Heart left ventricle (tissue), 16 donors: ENCODE results near the gene STARD3. TPM values are rescaled to one million over a fixed set of nuclear protein-coding genes. Genes with fewer than 3 reads are reported as not detected.
A peak's percentile ranks its signal among the peaks of the same experiment; 100 is the strongest.

Experiments
- ATAC-seq, 4 donors: fragments of 200-7000 bp; cut with Tn5 transposase; one replicate each; pipeline ENCODE4 v1.9.1; 2020 to 2022; ENCODE audit warnings: moderate library complexity in 4 of 4, mild to moderate bottlenecking in 3 of 4, moderate number of reproducible peaks in 1 of 4
- DNase-seq, 5 donors: peaks; one replicate each; pipeline ENCODE4 v3.0.0-alpha.2; 2020
- H3K27ac ChIP-seq, 12 donors: fragments of 200-600 bp; sonication (generic) in 4 of 12; one replicate each; pipeline versions ENCODE4 v1.5.0 to v1.8.0; 2016 to 2022; ENCODE audit warnings: mild to moderate bottlenecking in 2 of 12
- H3K27me3 ChIP-seq, 9 donors: fragments of 200-600 bp; sonication (generic) in 2 of 9; one replicate each; pipeline versions ENCODE4 v1.5.1 to v1.8.0; 2016 to 2022; ENCODE audit warnings: mild to moderate bottlenecking in 3 of 9
- H3K36me3 ChIP-seq, 9 donors: fragments of 200-600 bp; sonication (generic) in 2 of 9; one replicate each; pipeline versions ENCODE4 v1.5.0 to v1.8.0; 2018 to 2022; ENCODE audit warnings: mild to moderate bottlenecking in 2 of 9
- H3K4me1 ChIP-seq, 12 donors: fragments of 200-600 bp; sonication (generic) in 4 of 12; one replicate each; pipeline versions ENCODE4 v1.5.0 to v1.8.0; 2016 to 2022; ENCODE audit warnings: mild to moderate bottlenecking in 3 of 12
- H3K4me3 ChIP-seq, 12 donors: fragments of 200-600 bp; sonication (generic) in 4 of 12; one replicate each; pipeline versions ENCODE4 v1.5.0 to v1.8.0; 2017 to 2022; ENCODE audit warnings: mild to moderate bottlenecking in 9 of 12, moderate library complexity in 4 of 12
- H3K9me3 ChIP-seq, 12 donors: fragments of 200-600 bp; sonication (generic) in 4 of 12; one replicate each; pipeline versions ENCODE4 v1.5.0 to v1.8.0; 2016 to 2022; ENCODE audit warnings: mild to moderate bottlenecking in 1 of 12
- CTCF ChIP-seq, 12 donors: fragments of 200-600 bp; sonication (generic) in 4 of 12; IDR thresholded peaks; one replicate each; pipeline versions ENCODE4 v1.5.0 to v1.8.0; 2018 to 2022; ENCODE audit warnings: antibody characterized with exemption in 12 of 12, mild to moderate bottlenecking in 5 of 12
- POLR2A ChIP-seq, 2 donors: fragments of 450-650 bp; IDR thresholded peaks; one replicate each; pipeline ENCODE4 v1.6.1; 2017; ENCODE audit warnings: antibody characterized with exemption in 2 of 2, mild to moderate bottlenecking in 2 of 2, moderate library complexity in 2 of 2
- WGBS, 4 donors: extraction: QIAGEN DNeasy Blood & Tissue Kit in 2 of 4; methylation state at CpG; one replicate each; pipeline versions ENCODE4 v1.1.5 to v1.1.7; 2013 to 2018; 5-methylcytosine and 5-hydroxymethylcytosine counted together
- intact Hi-C, 10 donors: fragments of 100-400 bp; cut with DNase I; formaldehyde crosslinking; loops; one replicate each; pipeline versions ENCODE4 v1.11.1 to v1.14.2; 2022
- polyA plus RNA-seq, 2 donors: library from polyadenylated mRNA; stranded (reverse); fragments of 200-250 nt; gene quantifications; one replicate each; pipeline ENCODE4 v1.2.3, GENCODE V29; 2013
- total RNA-seq, 9 donors: library from RNA; depleted of rRNA in 2 of 9; stranded (reverse); fragments of >200 nt in 2 of 9; fragmentation: NEBNext Ultra II Directional in 3 of 9; extraction: Animal tissue kit (Norgen Biotek cat#: 25700) in 3 of 9; gene quantifications; one replicate each; pipeline versions ENCODE4 v1.1.0 to v1.2.4, GENCODE V29; 2016 to 2023
- donor health status: ischemic (EF 13 %, LVEDD 7.1; RV severe dilation, severe dysfunction).
- donor health status: healthy with polysubstance abuse.
- donor health status: DM: no; HTN: yes; CAD: no.
- donor health status: DM: no; HTN: no; CAD: no.
- donor health status: ischemic (EF 25% LVEDD 6.9; RV normal size, moderate dysfunction).
- donor health status: ischemic (EF 25% LVEDD 5.7; RV mildly dilated, moderate dysfunction).
- donor health status: healthy.
- donor health status: DM: yes; HTN: yes; CAD: no.
- donor health status: ischemic (EF 35%, LVEDD 5.7; RV mildly dilated, moderate dysfunction).
- donor health status: nonischemic (EF 11% LVEDD 7.7; RV severe dilation, severe dysfunction).
- donor health status: DM: yes; HTN: yes; CAD: no.
- donor health status: PGD.
- donor health status: ischemic (EF 29% LVEDD 5.4; RV normal size, mild dysfunction).
- donor health status: nonischemic (EF 23%, LVEDD 6.1; RV moderate dilation, normal function).

Gene STARD3
- total and polyA plus RNA-seq, 11 donors, result 14.1 to 57.2 (median 24.2) TPM

DNA sequence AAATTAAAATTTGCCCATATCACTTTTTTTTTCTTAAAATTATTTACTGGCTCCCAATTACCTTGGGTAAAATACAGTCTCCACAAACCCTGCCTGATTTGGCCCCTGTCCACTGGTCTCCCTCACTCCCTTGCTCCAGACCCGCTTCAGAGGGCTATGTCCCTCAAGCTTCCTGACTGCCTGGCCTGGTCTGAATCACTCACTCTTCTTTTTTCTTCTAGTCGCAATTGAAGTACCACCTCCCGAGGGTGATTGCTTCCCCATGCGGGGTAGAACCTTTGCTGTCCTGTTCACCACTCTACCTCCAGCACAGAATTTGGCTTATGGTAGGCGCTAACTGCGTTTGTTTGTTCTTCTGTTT lies 51.5 kb downstream of the STARD3 start:
- DNase-seq (peak in 1 of 5 donors; percentile 26), ATAC-seq (peak in 1 of 4 donors; percentile 18)
- peaks cover 0 to 18% (median 11%) of the 10 kb centered on the region in 9 donors for H3K36me3 ChIP-seq
- peaks cover 0 to 18% (median 12%) of the 10 kb centered on the region in 12 donors for H3K4me1 ChIP-seq
- H3K4me3 ChIP-seq, result peak overlapping the region; percentile 31 to 95 (median 75)
- 19 to 25% (median 22%) methylated on average over 6 of the region's 6 CpGs for WGBS, 4 donors
- H3K27me3 ChIP-seq, result no peaks in the 10 kb centered on the region
- intact Hi-C loops, result loop anchor here in 3 of 10 donors (5.0 kb wide), 3 partner anchors 39 to 64 kb away; partner anchors contain the start of gene MIEN1 (in 2 of the 3)
- H3K9me3 ChIP-seq, result no peaks in the 10 kb centered on the region
- no peak for TF ChIP-seq CTCF (IDR thresholded peaks at IDR 0.05)
- TF ChIP-seq POLR2A (IDR thresholded peaks at IDR 0.05), result no peak
- H3K27ac ChIP-seq, result peak overlapping the region in 11 of 12 donors; percentile 84 to 99 (median 91)

GRCh38 chr17:39688945-39689344 lies 52.0 kb downstream of the STARD3 start:
- H3K27me3 ChIP-seq, result no peaks in the 10 kb centered on the region
- intact Hi-C loops, result loop anchor here in 3 of 10 donors (5.0 kb wide), 3 partner anchors 38 to 63 kb away; partner anchors contain the start of gene MIEN1 (in 2 of the 3)
- 37 to 49% (median 45%) methylated on average over 3 of the region's 3 CpGs for WGBS, 4 donors
- no peak overlapping the region for H3K27ac ChIP-seq
- H3K4me3 ChIP-seq, result peak overlapping the region in 7 of 12 donors; percentile 61 to 95 (median 77)
- H3K36me3 ChIP-seq, result peaks cover 0 to 17% (median 7%) of the 10 kb centered on the region in 9 donors
- no peaks in the 10 kb centered on the region for H3K9me3 ChIP-seq
- no peak for ATAC-seq
- DNase-seq, result peak in 1 of 5 donors; percentile 7
- H3K4me1 ChIP-seq, result peaks cover 0 to 18% (median 12%) of the 10 kb centered on the region in 12 donors
- TF ChIP-seq CTCF (IDR thresholded peaks at IDR 0.05), result no peak
- TF ChIP-seq POLR2A (IDR thresholded peaks at IDR 0.05), result no peak

DNA sequence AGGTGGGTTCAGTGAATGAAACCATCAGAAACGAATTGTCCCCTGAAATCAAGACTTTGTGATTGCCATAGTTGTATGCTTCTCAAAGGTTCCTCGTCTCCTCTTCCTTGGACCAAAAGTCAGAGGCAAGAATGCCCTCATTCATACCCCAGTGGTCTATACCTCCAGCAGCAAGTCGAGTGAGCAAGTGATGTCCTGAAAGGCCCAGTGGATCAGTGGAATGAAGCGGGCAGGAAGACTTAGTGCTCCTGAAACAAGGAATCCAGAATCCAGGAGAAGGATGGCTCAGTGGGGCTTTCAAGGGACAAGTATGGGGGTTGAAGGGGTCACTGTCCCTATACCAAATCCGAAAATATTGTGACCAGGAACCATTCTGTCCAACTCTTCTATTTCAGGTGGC lies 57.6 kb downstream of the STARD3 start:
- DNase-seq (no peak), ATAC-seq (no peak)
- H3K27ac ChIP-seq, result no peak overlapping the region
- no peak overlapping the region for H3K4me3 ChIP-seq
- no peaks in the 10 kb centered on the region for H3K9me3 ChIP-seq
- intact Hi-C loops, result no loop called here
- peaks cover 0 to 3% (median 0%) of the 10 kb centered on the region in 9 donors for H3K27me3 ChIP-seq
- H3K36me3 ChIP-seq, result peaks cover 0 to 6% (median 0%) of the 10 kb centered on the region in 9 donors
- TF ChIP-seq POLR2A (IDR thresholded peaks at IDR 0.05) (no peak), CTCF (IDR thresholded peaks at IDR 0.05) (no peak)
- WGBS, 4 donors, result 85 to 90% (median 87%) methylated on average over 5 of the region's 5 CpGs
- H3K4me1 ChIP-seq, result peaks cover 0 to 8% (median 0%) of the 10 kb centered on the region in 12 donors

- Histone ChIP-seq H3K27ac (no peak overlapping the region), H3K4me3 (no peak overlapping the region), H3K36me3 (peaks cover 0 to 6% (median 0%) of the 10 kb centered on the region in 9 donors), H3K4me1 (peaks cover 0 to 8% (median 0%) of the 10 kb centered on the region in 12 donors), H3K27me3 (peaks cover 0 to 8% (median 0%) of the 10 kb centered on the region in 9 donors), H3K9me3 (no peaks in the 10 kb centered on the region)
- no peak for DNase-seq
- intact Hi-C loops, result loop anchor here in 1 of 10 donors (5.0 kb wide), 1 partner anchor 37 kb away; the partner anchor contains the start of gene MIEN1
- WGBS, 4 donors, result 82 to 87% (median 86%) methylated on average over 2 of the region's 2 CpGs
- ATAC-seq, result no peak
- no peak for TF ChIP-seq POLR2A (IDR thresholded peaks at IDR 0.05)
- TF ChIP-seq CTCF (IDR thresholded peaks at IDR 0.05), result no peak
Measured at GRCh38 chr17:39695089-39695474, 58.1 kb downstream of the STARD3 start.
